Vagina (tissue), 2 donors: Measurements from ENCODE around the gene PRR18.

Experiments
- CTCF ChIP-seq, 3 experiments: fragments of 450-650 bp in 2 of 3; fragments of 200-600 bp in 1 of 3; sonication (generic) in 1 of 3; IDR thresholded peaks; one replicate each; pipeline ENCODE4 v1.5.1; 2017 to 2019; ENCODE audit warnings: antibody characterized with exemption in 3 of 3, mild to moderate bottlenecking in 2 of 3, moderate library complexity in 2 of 3
- POLR2A ChIP-seq, 2 donors: fragments of 450-650 bp; IDR thresholded peaks; one replicate each; pipeline ENCODE4 v1.6.1; 2017; ENCODE audit warnings: antibody characterized with exemption in 2 of 2, mild to moderate bottlenecking in 2 of 2, moderate library complexity in 2 of 2
- POLR2AphosphoS5 ChIP-seq, 2 donors: sonication (generic); formaldehyde crosslinking; IDR thresholded peaks; one replicate each; pipeline ENCODE4 v1.9.0; 2017; ENCODE audit warnings: antibody characterized with exemption in 2 of 2, mild to moderate bottlenecking in 2 of 2, low read depth in 1 of 2; ENCODE audit not compliant: insufficient read depth in 1 of 2

GRCh38 chr6:166318227-166318626, 10.0 kb upstream of the PRR18 start:
- TF ChIP-seq POLR2AphosphoS5 (IDR thresholded peaks at IDR 0.05; ENCODE audit: insufficient read depth in 1 of 2, low read depth in 1 of 2) (no peak), CTCF (IDR thresholded peaks at IDR 0.05) (no peak), POLR2A (IDR thresholded peaks at IDR 0.05) (no peak)
